ACHN (cell line): Measurements from ENCODE around the gene C21orf91.

ENCODE experiments used
- DNase-seq: peaks from one replicate; pipeline ENCODE4 v3.0.0-alpha.2; 2015
- in situ Hi-C: cut with HindIII; loops from 2 replicates; pipeline ENCODE4 v1.10.0; 2017; ENCODE audit warnings: low sequenced_read_pairs, low pct_ligation_motif_present, low pct_unique_long_range_greater_than_20kb

The C21orf91 gene

DNA sequence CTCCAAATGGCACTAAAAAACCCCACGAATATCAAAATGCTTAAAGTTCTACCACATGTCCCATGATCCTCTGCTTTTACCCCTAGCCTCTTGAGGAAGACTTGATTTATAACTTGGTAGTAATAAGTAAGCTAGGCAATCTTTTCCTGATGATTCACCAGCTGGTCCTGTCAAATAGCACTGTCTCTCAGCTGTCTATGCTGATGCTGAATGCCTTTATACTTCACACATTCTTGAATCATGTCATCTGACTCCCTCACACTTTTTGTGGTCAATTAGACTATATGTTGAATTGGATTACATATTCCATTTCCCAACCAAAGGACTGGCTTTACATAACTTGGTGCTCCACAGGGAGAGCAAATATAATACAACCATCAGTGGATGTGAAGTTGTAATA lies 16.6 kb downstream of the C21orf91 start:
- in situ Hi-C loops = no loop called here
- DNase-seq = peak; percentile 70

GRCh38 chr21:17799414-17800164 lies 19.6 kb downstream of the C21orf91 start:
- in situ Hi-C loops = no loop called here
- DNase-seq = no peak

- DNase-seq = no peak
- in situ Hi-C loops = no loop called here
Measured at GRCh38 chr21:17798796-17799195, 20.4 kb downstream of the C21orf91 start.

DNA sequence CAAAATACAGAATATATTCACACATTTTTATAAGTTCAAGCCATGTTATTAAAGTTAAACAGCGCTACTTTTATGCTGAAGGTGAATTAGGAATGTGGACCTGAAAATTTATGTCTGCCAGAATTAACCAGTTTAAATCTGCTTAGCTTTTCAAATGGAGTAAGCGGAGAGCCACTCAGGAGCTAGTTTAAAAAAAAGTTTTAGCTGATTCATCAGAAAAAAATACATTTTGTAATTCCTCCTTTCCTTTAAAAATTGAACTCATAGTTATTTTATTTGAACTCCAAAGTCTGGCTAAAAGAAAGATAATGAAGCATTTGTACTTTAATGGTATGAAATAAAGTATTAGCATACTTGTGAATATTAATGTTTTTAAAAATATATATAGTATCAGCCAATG lies 21.2 kb downstream of the C21orf91 start:
- in situ Hi-C loops = no loop called here
- no peak for DNase-seq

- no peak for DNase-seq
- in situ Hi-C loops = no loop called here
Measured at GRCh38 chr21:17796503-17796902, 22.7 kb downstream of the C21orf91 start.

DNA sequence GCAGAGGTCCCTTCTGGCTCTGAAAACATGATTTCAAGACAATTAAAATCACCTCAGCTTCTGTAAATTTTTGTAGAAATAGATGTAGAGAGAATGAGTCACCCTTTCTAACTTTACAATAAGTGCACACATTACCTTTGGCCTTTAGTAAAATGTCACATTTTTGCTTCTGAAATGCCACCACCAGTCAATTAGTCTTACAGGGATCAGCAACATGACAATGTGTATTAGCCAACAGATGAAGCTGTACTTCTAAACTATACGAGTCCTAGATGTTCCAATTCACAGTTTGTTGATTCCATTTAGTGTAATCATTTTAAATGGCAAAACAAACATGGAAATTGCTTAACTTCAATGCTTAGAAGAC lies 23.1 kb downstream of the C21orf91 start:
- in situ Hi-C loops = no loop called here
- no peak for DNase-seq

GRCh38 chr21:17795146-17796036 lies 23.8 kb downstream of the C21orf91 start:
- no peak for DNase-seq
- in situ Hi-C loops = no loop called here

GRCh38 chr21:17794518-17795145 lies 24.5 kb downstream of the C21orf91 start:
- DNase-seq = no peak
- in situ Hi-C loops = no loop called here

GRCh38 chr21:17793246-17794123 lies 25.7 kb downstream of the C21orf91 start:
- DNase-seq = peak; percentile 37
- in situ Hi-C loops = no loop called here

- in situ Hi-C loops = no loop called here
- DNase-seq = no peak
Measured at GRCh38 chr21:17789656-17790055, 29.5 kb downstream of the C21orf91 start.

GRCh38 chr21:17789069-17789468 lies 30.1 kb downstream of the C21orf91 start:
- DNase-seq = no peak
- in situ Hi-C loops = no loop called here

DNA sequence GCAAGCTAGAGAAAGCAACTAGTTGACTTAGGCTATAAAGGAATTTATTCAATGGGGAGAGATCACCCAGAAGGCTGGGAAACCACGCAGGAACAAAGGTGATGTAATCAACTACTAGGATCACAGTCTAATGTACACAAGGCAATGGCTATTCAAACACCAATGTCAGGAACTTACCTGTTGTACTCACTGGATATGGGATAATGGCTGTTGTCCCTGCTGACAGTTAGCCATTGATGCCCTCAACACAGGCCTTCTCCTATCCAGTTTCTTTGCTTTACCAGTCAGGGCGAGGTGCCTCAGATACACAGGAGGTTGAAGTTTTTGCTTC lies 32.3 kb downstream of the C21orf91 start:
- in situ Hi-C loops = no loop called here
- no peak for DNase-seq

- in situ Hi-C loops = no loop called here
- no peak for DNase-seq
Measured at GRCh38 chr21:17786071-17786850, 32.9 kb downstream of the C21orf91 start.

DNA sequence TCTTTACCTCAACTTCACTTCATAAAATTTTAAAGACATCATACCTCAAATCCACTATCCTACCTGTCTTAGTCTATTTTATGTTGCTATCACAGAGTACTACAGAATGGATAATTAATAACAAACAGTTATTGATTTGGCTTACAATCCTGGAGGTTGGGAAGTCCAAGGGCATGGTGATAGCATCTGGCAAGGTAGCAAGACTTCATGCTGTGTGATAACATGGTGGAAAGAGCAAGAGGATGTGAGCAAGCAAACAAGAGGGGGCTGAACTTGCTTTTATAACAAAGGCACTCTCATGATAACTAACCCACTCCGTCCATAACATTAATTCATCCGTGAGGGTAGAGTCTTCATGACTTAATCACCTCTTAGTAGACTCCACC lies 33.8 kb downstream of the C21orf91 start:
- no peak for DNase-seq
- in situ Hi-C loops = no loop called here

- DNase-seq = no peak
- in situ Hi-C loops = no loop called here
Measured at GRCh38 chr21:17784604-17785402, 34.4 kb downstream of the C21orf91 start.

GRCh38 chr21:17784180-17784598 lies 35.0 kb downstream of the C21orf91 start:
- DNase-seq = no peak
- in situ Hi-C loops = no loop called here

DNA sequence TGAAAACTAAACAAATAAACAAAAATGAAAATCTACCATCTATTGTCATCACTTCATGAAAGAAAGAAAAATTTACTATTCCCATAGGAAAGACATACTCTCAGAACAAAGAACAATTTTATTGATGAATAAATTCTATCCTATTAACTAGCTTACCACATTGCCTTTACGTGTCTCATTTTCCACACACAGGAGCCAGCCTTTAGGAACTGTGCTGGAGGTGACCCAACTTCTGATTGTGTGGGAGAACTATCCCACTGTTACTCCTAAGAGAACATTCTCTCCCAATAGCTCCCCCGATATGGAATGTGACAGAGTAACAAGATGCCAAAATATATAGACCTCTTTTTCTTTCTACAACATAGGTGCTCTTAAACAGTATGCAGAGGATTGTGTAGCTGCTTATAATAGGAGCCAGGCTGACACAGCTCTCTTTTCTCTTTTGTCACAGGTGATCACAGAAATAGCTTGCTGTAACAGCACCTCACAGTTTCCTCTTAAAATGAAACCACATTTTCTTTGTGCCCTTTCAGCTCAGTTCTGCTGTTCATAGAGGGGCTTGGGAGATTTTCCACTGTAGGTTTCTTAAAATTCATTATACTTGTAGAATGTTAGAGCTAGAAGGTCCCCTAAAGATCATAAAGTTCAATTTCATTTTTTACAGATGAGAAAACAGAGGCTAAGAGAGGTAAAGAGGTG lies 35.5 kb downstream of the C21orf91 start:
- in situ Hi-C loops = no loop called here
- DNase-seq = no peak
